Measurements from ENCODE around the gene ACCS. TPM values are rescaled to one million over a fixed set of nuclear protein-coding genes. Genes with fewer than 3 reads are reported as not detected.

ACCS gene
- total and polyA plus RNA-seq, 2 donors from 2014 or later, result 11.4 to 39.0 TPM

GRCh38 chr11:44104481-44105294 is 38.6 kb downstream of the ACCS start:
- H3K27me3 ChIP-seq (ENCODE audit: control insufficient read depth, insufficient read depth, low read length), result no peaks in the 10 kb centered on the region
- H3K9me3 ChIP-seq (ENCODE audit: control insufficient read depth in 2 of 3, insufficient read depth in 1 of 3, low read length in 3 of 3), result no peaks in the 10 kb centered on the region
- H3K9ac ChIP-seq (ENCODE audit: low read length in 3 of 3), result no peak overlapping the region
- no peak for TF ChIP-seq CTCF (IDR thresholded peaks at IDR 0.05; ENCODE audit: borderline replicate concordance, extremely low read depth, insufficient read depth)
- DNase-seq (no peak), FAIRE-seq (no peak)
- no peak overlapping the region for H3K4me3 ChIP-seq (ENCODE audit: low read length in 3 of 3)
- H3K4me1 ChIP-seq (ENCODE audit: control insufficient read depth in 2 of 3, insufficient read depth in 2 of 3, low read depth in 1 of 3, low read length in 3 of 3), result no peaks in the 10 kb centered on the region
- H3K36me3 ChIP-seq (ENCODE audit: control insufficient read depth in 2 of 3, insufficient read depth in 3 of 3, low read length in 3 of 3), result peaks cover 0 to 9% (median 8%) of the 10 kb centered on the region in 3 donors
- intact Hi-C loops (cut with DNase I), result no loop called here
- H3K27ac ChIP-seq (ENCODE audit: low read depth in 2 of 2, low read length in 2 of 2), result no peak overlapping the region

DNA sequence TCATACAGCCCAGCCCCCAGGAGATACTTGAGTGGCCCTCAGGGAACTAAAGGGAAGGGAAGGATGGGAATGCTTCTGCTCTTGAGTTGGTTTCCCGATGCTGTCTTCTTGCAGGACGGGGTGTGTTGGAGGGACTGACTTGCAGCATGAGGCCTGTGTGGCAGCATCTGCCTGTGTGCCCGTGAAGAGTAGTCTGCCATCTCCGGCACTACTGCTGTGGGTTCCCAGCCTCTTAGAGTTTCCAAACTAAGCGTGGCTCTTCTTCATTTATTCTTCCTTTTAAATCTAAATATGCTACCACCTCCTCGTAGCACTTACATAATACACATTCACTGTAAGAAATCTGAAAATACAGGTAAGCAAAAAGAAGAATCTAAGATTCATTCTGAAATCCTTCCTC is 42.2 kb downstream of the ACCS start:
- Histone ChIP-seq H3K27me3 (ENCODE audit: control insufficient read depth, insufficient read depth, low read length) (no peaks in the 10 kb centered on the region), H3K9me3 (ENCODE audit: control insufficient read depth in 2 of 3, insufficient read depth in 1 of 3, low read length in 3 of 3) (no peaks in the 10 kb centered on the region), H3K9ac (ENCODE audit: low read length in 3 of 3) (no peak overlapping the region), H3K4me1 (ENCODE audit: control insufficient read depth in 2 of 3, insufficient read depth in 2 of 3, low read depth in 1 of 3, low read length in 3 of 3) (no peaks in the 10 kb centered on the region), H3K36me3 (ENCODE audit: control insufficient read depth in 2 of 3, insufficient read depth in 3 of 3, low read length in 3 of 3) (peaks cover 0 to 16% (median 8%) of the 10 kb centered on the region in 3 donors), H3K27ac (ENCODE audit: low read depth in 2 of 2, low read length in 2 of 2) (no peak overlapping the region), H3K4me3 (ENCODE audit: low read length in 3 of 3) (no peak overlapping the region)
- TF ChIP-seq CTCF (IDR thresholded peaks at IDR 0.05; ENCODE audit: borderline replicate concordance, extremely low read depth, insufficient read depth), result no peak
- DNase-seq, result no peak
- FAIRE-seq, result no peak
- intact Hi-C loops (cut with DNase I), result no loop called here

GRCh38 chr11:44110231-44110679 is 44.2 kb downstream of the ACCS start:
- H3K27me3 ChIP-seq (ENCODE audit: control insufficient read depth, insufficient read depth, low read length), result no peaks in the 10 kb centered on the region
- intact Hi-C loops (cut with DNase I), result loop anchor here (10.0 kb wide), 1 partner anchor 425 kb away; no protein-coding TSS in a partner anchor
- H3K4me1 ChIP-seq (ENCODE audit: control insufficient read depth in 2 of 3, insufficient read depth in 2 of 3, low read depth in 1 of 3, low read length in 3 of 3), result no peaks in the 10 kb centered on the region
- TF ChIP-seq CTCF (IDR thresholded peaks at IDR 0.05; ENCODE audit: borderline replicate concordance, extremely low read depth, insufficient read depth), result peak; percentile 64
- H3K4me3 ChIP-seq (ENCODE audit: low read length in 3 of 3), result no peak overlapping the region
- H3K9ac ChIP-seq (ENCODE audit: low read length in 3 of 3), result no peak overlapping the region
- DNase-seq (peak in 3 of 5 donors; percentile 62 to 75 (median 64)), FAIRE-seq (peak; percentile 63)
- H3K27ac ChIP-seq (ENCODE audit: low read depth in 2 of 2, low read length in 2 of 2), result no peak overlapping the region
- no peaks in the 10 kb centered on the region for H3K9me3 ChIP-seq (ENCODE audit: control insufficient read depth in 2 of 3, insufficient read depth in 1 of 3, low read length in 3 of 3)
- peaks cover 3 to 27% (median 22%) of the 10 kb centered on the region in 3 donors for H3K36me3 ChIP-seq (ENCODE audit: control insufficient read depth in 2 of 3, insufficient read depth in 3 of 3, low read length in 3 of 3)

Measured in kidney (tissue), 14 donors.